Measurements from ENCODE around the gene AKAP9.
"Not testable (repeated sequence)": the region's sequence is repeated elsewhere in the genome, so short reads cannot be mapped to it uniquely, and the experiment has no call there.

The AKAP9 gene

DNA sequence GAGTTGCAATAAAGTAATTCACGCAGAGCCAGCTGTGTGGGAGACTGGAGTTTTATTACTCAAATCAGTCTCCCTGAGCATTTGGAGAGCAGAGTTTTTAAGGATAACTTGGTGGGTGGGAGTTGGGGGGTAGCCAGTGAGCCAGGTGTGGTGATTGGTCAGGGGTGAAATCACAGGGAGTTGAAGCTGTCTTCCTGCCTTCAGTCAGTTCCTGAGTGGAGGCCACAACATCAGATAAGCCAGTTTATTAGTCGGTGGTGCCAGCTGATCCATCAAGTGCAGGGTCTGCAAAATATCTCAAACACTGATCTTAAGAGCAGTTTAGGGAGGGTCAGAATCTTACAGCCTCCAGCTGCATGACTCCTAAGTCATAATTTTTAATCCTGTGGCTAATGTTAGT is 196.9 kb downstream of the AKAP9 start:
- DNase-seq, result no peak

DNA sequence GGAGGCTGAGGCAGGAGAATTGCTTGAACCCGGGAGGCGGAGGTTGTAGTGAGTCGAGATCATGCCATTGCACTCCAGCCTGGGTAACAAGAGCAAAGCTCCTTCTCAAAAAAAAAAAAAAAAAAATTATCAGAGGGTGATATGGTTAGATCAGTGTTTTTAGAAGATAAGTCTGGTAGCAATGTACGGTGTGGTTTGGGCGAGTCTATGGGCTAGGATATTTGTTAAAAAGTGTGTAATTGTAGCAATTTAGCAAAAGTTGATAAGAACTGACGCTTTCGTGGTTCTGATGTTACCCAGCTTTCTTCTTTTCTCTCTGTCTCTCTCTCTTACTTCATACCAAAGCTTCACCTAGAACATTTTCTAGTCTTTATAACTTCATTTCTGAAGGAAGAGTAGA is 200.5 kb downstream of the AKAP9 start:
- DNase-seq, result no peak

DNA sequence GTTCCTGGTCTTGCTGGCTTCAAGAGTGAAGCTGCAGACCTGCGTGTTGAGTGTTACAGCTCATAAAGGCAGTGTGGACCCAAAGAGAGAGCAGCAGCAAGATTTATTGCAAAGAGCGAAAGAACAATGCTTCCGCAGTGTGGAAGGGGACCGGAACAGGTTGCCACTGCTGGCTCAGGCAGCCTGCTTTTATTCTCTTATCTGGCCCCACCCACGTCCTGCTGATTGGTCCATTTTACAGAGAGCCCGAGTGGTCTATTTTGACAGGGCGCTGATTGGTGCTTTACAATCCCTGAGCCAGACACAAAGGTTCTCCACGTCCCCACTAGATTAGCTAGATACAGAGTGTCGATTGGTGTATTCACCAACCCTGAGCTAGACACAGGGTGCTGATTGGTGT is 202.1 kb downstream of the AKAP9 start:
- DNase-seq, result not testable (repeated sequence)

DNA sequence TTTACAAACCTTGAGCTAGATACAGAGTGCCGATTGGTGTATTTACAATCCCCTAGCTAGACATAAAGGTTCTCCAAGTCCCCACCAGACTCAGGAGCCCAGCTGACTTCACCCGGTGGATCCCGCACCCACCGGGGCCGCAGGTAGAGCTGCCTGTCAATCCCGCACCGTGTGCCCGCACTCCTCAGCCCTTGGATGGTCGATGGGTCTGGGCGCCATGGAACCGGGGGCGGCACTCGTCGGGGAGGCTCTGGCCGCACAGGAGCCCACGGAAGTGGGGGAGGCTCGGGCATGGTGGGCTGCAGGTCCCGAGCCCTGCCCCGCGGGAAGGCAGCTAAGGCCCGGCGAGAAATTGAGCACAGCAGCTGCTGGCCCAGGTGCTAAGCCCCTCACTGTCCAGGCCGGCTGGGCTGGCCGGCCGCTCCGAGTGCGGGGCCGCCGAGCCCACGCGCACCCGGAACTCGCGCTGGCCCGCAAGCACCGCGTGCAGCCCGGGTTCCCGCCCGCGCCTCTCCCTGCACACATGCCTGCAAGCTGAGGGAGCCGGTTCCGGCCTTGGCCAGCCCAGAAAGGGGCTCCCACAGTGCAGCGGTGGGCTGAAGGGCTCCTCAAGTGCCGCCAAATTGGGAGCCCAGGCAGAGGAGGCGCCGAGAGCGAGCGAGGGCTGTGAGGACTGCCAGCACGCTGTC is 202.7 kb downstream of the AKAP9 start:
- not testable (repeated sequence) for DNase-seq

DNA sequence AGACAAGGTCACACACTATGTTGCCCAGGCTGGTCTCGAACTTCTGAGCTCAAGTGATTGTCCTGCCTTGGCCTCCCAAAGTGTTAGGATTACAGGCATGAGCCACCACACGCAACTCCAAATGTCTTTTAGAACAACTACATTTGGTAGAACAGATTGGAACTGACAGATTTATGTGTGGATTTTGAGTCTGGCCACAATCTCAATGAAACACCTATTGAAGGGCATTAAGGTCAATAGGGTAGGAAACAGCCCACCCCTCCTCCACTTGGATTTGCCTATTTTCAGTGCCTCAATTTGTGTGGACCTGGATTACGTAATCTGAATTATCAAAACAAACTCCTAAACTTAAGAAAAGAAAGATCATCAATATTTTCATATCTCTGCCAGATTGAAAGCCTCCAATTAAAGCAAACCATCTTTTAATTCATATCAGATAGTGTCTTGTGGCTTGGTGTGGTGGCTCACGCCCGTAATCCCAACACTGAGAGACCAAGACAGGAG is 209.1 kb downstream of the AKAP9 start:
- no peak for DNase-seq

DNA sequence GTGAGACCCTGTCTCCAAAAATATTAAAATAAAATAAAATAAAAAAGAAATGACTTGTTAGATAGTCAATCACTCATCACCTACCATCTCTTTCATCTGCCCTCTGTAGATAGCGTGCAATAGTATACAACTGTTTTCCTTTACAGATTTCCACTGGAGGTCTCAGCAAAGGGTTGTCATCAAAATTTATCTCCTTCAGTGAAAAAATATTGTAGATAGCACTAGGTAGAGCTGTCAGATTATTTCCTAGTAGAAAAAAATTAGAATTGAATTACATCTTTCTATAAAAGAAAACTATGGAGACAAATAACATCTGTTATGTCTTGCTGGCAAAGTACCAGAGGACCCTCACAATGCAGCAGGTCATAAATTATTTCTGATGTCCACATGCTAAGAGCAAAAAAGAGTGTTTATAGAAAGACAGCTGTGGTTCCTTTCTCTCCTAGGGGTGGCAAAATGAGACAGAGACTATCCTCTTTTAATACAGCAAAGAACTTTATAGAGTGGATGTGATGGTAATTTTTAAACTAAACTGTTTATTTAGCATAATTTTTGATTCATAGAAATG is 209.9 kb downstream of the AKAP9 start:
- no peak for DNase-seq

DNA sequence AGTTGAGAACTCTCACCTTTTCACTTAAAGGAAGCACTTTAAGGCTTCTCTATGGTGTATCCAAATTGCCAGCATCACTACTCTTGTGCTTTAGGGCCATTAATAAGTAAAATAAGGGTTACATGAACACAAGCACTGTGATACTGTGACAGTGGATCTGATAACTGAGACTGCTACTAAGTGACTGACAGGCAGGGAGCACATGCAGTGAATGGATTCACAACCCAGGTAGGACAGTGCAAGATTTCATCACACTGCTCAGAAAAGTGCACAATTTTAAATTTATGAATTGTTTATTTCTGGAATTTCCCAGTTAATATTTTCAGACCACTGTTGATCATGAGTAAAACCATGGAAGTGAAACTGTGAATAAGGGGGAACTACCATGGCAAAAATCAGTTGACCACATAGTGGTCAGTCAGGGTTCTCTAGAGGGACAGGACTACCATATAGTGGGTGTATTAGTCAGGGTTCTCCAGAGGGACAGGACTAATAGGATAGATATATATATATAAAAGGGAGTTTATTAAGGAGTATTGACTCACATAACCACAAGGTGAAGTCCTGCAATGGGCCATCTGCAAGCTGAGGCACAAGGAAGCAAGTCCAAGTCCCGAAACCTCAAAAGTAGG is 214.6 kb downstream of the AKAP9 start:
- DNase-seq, result no peak

DNA sequence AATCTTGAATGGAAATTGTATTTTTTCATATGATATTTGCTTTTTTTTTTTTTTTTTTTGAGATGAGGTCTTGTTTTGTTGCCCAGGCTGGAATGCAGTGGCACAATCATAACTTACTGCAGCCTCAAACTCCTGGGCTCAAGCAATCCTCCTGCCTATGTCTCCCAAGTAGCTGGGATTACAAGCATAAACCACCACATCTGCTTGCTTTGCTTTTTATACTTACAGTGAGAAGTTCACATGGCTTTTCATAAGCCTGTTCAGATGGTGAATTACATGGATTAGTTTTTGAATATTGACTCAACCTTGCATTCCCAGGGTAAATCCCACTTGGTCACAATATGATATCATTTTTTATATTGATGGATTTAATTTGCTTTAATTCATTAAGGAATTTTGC is 216.3 kb downstream of the AKAP9 start:
- no peak for DNase-seq

DNA sequence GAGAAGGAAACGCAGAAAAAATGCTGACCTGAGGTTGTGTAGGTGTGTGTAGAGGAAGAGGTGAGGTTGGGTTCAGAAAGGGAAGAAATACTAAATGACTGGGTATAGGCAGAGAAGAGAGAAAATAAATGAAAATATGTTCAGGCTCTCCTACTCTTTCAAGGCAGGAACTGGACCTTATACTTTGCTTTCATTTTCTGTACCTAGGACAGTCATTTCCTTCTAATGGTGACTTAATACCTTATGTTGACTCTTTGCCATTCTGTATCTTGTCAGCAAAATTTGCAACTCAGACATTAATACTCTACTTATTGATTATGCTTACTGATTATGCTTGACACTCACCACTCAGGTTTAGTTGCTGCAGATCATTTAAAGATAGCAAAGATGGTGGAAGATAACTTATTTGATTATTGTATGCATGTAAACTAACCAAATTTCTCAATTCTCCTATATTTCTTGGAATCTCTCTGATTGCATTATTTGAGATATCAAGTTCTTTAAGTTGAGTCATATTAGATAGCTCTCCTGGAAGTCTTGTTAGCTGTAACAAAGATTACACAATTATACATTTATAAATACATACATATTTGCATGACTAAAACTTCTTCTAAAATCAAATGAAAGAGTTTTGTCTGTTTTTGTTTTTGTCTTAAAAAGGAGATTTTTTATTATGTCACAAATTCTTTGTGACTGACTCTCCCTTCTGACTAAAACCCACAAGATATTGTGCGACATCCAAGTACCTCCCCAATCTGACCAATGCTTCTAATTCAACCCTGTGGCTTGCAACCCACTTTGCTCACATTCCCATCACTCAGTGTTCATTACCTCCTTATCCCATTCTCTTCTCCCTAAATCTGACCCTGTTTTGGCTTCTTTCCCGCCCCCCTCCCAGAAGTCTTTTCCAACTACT is 218.3 kb downstream of the AKAP9 start:
- no peak for DNase-seq

Data from activated CD8-positive, alpha-beta memory T cell treated with anti-CD3 and anti-CD28 coated beads, Interleukin-2, amount 50 U/mL, for 48 hours (primary cell).